OCI-M1 (cell line): ENCODE data around the gene RRAS2.

Experiments
- DNase-seq: peaks from one replicate; lab custom pipeline; 2025; lab: John Stamatoyannopoulos, UW

Gene RRAS2

GRCh38 chr11:14336507-14337503, 22.2 kb downstream of the RRAS2 start:
- peak; percentile 60 for DNase-seq

DNA sequence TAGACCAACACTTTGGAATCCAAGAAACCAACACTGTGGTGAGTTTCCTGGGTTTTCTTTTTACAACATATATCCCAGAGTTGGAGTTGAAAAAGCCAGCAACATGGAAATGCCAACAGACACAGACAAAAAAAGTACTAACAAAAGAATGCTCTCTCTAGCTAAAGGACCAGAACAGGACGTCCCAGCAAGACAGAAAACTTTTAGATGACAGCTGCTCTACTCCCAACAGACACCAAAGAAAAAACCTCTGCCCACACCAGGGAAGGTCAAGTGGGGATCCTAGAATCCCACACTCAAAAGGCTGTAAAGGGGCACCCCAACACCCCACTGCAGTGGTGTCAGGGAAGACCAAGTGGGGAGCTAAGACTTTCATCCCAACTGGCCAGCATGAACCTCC, 23.3 kb downstream of the RRAS2 start:
- DNase-seq = no peak

- DNase-seq = no peak
Observed at GRCh38 chr11:14334893-14335292, 24.1 kb downstream of the RRAS2 start.

DNA sequence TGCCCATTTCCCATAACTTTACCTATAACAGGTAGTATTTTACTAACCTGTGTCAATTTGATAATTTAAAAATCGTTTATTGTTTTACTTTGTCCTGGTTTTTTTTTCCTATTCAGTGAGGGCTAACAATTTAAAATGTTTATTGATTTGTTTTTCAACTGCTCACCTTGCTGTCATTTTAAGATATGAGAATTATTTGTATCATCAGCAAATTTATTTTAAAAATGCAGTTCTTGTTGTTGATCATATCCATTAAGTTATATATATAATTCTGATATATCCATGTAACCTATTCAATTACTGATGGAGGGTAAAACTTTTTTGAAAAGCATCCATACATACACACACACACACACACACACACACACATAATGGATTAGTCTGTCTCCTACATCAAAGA, 24.8 kb downstream of the RRAS2 start:
- no peak for DNase-seq

DNA sequence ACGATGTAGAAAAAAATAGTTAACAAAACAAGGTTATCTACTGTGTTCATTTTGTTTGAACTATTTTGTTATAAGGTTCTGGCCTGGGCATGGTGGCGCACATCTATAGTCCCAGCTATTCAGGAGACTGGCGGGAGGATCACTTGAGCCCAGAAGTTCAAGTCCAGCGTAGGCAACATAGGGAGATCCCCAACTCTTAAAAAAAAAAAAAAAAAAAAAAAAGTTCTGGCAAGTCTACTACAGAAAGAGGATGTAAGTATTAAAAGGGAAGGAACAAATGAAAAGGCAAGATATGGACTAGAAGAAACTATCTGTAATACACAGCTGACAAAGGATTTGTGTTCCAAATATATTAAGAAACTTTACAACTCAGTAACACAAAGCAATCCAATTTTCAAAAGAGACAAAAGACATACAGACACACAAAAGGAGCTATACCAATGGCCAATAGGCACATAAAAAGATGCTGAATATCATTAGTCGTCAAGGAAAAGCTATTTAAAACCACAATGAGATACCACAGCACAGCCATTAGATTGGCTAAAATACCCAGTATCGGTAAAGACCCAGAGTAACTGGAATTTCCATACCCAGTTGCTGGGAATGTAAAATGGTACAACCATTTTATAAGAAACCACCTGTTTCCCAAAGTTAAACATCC, 27.4 kb downstream of the RRAS2 start:
- peak; percentile 86 for DNase-seq

- DNase-seq = no peak
Observed at GRCh38 chr11:14330881-14331280, 28.1 kb downstream of the RRAS2 start.

DNA sequence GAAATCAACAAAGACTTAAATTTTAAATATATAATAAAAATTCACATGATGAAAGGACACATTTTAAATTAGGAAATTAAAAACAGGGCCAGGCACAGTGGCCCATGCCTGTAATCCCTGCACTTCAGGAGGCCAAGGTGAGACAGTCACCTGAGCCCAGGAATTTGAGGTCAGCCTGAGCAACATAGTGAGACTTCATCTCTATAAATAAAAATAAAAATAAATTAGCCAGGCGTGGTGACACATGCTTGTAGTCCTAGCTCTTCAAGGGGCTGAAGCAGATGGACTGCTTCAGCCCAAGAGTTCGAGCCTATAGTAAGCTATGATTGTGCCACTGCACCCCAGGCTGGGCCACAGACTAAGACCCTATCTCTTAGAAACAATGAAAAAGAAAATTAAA, 29.3 kb downstream of the RRAS2 start:
- no peak for DNase-seq

GRCh38 chr11:14327116-14327515, 31.9 kb downstream of the RRAS2 start:
- peak; percentile 25 for DNase-seq

GRCh38 chr11:14323118-14323676, 35.8 kb downstream of the RRAS2 start:
- DNase-seq = no peak

DNA sequence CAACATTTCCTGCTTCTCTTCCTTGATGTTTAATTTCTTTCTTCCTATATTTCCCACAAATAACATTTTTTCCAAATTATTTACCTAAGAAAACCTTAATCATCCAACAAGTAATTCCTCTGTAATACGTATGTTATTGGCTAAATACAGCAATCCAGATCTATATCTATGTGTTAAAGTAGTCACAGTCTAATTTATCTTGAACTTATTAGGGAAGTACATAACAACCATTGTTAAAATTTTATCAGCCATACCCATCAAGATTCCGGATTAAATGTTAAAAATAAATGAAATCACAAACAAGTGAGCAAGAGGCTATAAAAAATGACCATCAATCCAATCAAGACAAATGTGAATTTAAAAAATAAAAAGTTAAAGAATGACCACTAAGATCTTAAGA, 36.5 kb downstream of the RRAS2 start:
- DNase-seq = no peak

- no peak for DNase-seq
Observed at GRCh38 chr11:14320020-14320419, 39.0 kb downstream of the RRAS2 start.

DNA sequence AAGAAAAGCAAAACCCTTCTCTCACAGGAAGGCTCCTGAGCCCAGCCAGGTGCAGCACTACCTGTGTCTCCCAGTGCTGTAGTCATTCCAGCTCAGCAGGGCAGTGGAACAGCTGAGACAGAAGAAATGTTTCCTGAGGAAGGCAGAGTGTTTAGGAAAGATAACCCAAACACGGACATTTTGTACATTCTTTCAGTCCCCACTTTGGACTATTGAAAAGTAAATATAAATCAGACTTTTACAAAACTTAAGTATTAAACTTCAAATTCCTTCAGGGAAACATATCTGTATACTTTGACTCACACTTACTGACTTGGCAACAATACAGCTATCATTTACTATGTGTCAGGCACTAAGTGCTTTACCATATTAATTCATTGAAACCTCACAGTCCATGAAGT, 40.4 kb downstream of the RRAS2 start:
- DNase-seq = no peak

GRCh38 chr11:14317659-14318325, 41.2 kb downstream of the RRAS2 start:
- no peak for DNase-seq

- DNase-seq = no peak
Observed at GRCh38 chr11:14315130-14315529, 43.9 kb downstream of the RRAS2 start.

- no peak for DNase-seq
Observed at GRCh38 chr11:14314127-14314526, 44.9 kb downstream of the RRAS2 start.

DNA sequence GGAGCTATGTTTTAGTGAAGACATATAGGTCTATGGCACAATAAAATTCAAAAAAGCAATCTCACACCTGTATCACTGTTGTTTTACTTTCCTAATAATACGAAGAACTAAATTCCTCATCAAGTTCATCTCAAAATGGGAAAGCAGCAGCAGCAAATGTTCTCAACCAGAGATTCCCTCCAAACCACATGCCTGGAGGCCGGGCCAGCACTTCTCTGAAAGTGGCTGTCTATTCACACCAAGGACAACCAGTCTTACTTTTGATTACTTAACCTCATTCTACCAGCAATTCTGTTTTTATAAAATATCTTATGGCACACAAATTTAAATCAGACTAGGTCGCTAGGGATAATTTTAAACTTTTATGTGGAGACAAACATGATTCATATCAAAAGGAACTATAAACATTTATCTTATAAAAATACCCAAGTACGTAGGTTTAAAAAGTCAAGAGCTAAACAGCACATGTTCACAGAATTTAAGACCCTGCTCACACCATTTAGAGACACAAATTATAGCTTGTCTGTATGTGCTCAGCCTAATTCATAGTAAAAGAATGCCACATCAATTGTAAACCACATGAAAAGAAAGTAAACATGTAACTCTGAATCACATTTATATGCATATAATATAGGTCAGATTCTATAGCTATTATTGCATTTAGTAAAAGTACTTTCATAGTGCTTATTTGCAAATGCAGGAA, 46.1 kb downstream of the RRAS2 start:
- DNase-seq = no peak

GRCh38 chr11:14310679-14311078, 48.3 kb downstream of the RRAS2 start:
- DNase-seq = no peak

- DNase-seq = no peak
Observed at GRCh38 chr11:14309425-14310192, 49.4 kb downstream of the RRAS2 start.

GRCh38 chr11:14308897-14309387, 50.0 kb downstream of the RRAS2 start:
- no peak for DNase-seq

- peak; percentile 77 for DNase-seq
Observed at GRCh38 chr11:14308114-14308896, 50.7 kb downstream of the RRAS2 start.
